Measurements from ENCODE around the gene DCUN1D2.
"Not testable (repeated sequence)": the region's sequence is repeated elsewhere in the genome, so short reads cannot be mapped to it uniquely, and the experiment has no call there.

DCUN1D2 gene

GRCh38 chr13:113490496-113491417 is at the start of gene DCUN1D2:
DCUN1D2 (minus strand) TSS chr13:113490711; CDS start chr13:113490669, 42 bp downstream.
- peak; percentile 59 to 98 (median 92) for DNase-seq

- no peak for DNase-seq
Measured at GRCh38 chr13:113539822-113540221, 49.3 kb upstream of the DCUN1D2 start.

GRCh38 chr13:113539176-113539575 is 48.7 kb upstream of the DCUN1D2 start:
- DNase-seq: no peak

GRCh38 chr13:113538689-113539058 is 48.2 kb upstream of the DCUN1D2 start:
- no peak for DNase-seq

- no peak for DNase-seq
Measured at GRCh38 chr13:113537909-113538688, 47.6 kb upstream of the DCUN1D2 start.

GRCh38 chr13:113537205-113537604 is 46.7 kb upstream of the DCUN1D2 start:
- no peak for DNase-seq

GRCh38 chr13:113536461-113537110 is 46.1 kb upstream of the DCUN1D2 start:
- DNase-seq: no peak

GRCh38 chr13:113535381-113535781 is 44.9 kb upstream of the DCUN1D2 start:
- no peak for DNase-seq

- DNase-seq: no peak
Measured at GRCh38 chr13:113534236-113534860, 43.8 kb upstream of the DCUN1D2 start.

- no peak for DNase-seq
Measured at GRCh38 chr13:113533161-113533840, 42.8 kb upstream of the DCUN1D2 start.

GRCh38 chr13:113532156-113532806 is 41.8 kb upstream of the DCUN1D2 start:
- DNase-seq: peak in 6 of 14 donors; percentile 9 to 41 (median 15)

- no peak for DNase-seq
Measured at GRCh38 chr13:113531041-113531873, 40.7 kb upstream of the DCUN1D2 start.

GRCh38 chr13:113528813-113529180 is 38.3 kb upstream of the DCUN1D2 start:
- DNase-seq: no peak

GRCh38 chr13:113528101-113528812 is 37.7 kb upstream of the DCUN1D2 start:
- no peak for DNase-seq

- DNase-seq: no peak
Measured at GRCh38 chr13:113527272-113527958, 36.9 kb upstream of the DCUN1D2 start.

- no peak for DNase-seq
Measured at GRCh38 chr13:113526466-113527220, 36.1 kb upstream of the DCUN1D2 start.

GRCh38 chr13:113522438-113522837 is 31.9 kb upstream of the DCUN1D2 start:
- DNase-seq: not testable (repeated sequence)

- DNase-seq: no peak
Measured at GRCh38 chr13:113520571-113520970, 30.1 kb upstream of the DCUN1D2 start.
